GM12872 (cell line): Measurements from ENCODE around the gene DSCAM.

Experiments
- CTCF ChIP-seq: IDR thresholded peaks from 3 replicates; pipeline ENCODE4 v1.5.1; 2011; ENCODE audit warnings: low read depth, mild to moderate bottlenecking, low read length, moderate library complexity; ENCODE audit not compliant: insufficient read depth

DSCAM gene

DNA sequence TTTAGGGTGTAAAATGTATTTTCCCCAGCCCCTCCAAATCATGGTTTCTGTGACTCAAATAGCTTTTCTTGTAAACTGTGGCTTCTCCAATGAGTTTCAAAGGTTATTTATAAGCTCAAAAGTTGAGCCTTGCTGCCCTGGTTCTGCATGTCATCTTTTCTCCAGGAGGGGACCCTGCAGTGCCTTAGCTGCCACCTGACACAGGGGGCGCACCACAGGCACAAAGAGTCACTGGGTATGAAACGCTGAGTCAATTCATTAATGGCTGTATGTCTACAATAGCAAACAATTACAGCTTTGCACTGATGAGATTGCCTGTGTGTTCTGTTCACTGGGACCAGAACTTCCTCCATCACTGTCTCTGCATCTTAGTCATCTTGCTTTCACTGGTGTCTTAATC, 878.9 kb downstream of the DSCAM start:
- TF ChIP-seq CTCF = no peak

DNA sequence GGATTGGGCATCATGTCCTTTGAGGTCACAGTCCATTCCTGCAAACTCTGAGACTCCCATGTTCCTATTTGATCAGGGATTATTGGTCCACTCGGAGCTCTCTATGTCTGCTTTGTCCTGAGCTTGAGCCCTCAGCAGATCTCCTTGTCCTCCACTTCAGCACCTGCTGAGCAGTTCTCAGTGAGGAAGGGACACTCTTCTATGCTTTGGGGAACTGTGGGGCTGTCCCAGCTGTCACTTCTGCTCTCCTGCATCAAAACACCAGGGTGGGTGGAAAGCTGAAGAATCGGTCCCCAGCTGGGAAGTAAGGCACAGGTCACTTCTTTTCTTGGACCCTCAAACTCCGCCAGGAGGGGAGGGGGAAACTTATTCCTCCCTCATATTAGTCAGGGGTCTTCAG, 880.2 kb downstream of the DSCAM start:
- TF ChIP-seq CTCF = no peak

- TF ChIP-seq CTCF = no peak
Observed at GRCh38 chr21:39965026-39965425, 881.9 kb downstream of the DSCAM start.

DNA sequence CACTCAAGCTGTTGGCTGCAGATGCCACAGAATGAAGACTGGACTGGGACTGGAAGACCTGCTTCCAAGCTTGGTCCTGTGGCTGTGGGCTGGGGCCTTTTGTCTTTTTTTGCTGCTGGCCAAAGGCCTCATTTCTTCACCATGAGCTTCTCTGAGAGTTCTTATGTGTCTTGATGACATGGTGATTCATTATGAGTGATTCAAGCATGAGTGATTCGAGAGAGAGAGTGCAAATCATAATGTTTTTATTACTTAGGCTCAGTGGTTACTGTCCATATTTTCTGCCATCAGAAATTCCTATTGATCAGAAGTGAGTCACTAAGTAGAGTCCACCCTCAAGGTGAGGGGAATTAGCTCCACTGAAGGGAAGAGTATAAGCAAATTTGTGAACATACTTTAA, 885.7 kb downstream of the DSCAM start:
- TF ChIP-seq CTCF = no peak
